ENCODE measurements around the gene SLC12A4.

SLC12A4 gene

DNA sequence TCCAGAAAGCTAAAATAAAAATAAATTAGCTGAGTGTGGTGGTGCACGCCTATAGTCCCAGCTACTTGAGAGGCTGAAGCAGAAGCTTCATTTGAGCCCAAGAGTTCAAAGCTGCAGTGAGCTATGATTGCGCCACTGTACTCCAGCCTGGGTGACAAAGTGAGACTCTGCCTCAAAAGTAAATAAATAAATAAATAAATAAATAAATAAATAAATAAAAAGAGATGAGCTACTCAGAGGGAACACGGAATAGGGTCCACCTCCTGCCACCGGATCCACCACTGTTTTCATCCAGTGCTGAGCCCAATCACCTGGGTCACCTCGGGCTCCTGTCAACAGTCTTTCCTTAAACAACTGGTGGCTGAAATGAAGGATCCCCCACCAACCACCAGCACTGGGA is 18.5 kb upstream of the SLC12A4 start:
- no peak for DNase-seq (ENCODE audit: low read depth)
- TF ChIP-seq, protein P1, sequence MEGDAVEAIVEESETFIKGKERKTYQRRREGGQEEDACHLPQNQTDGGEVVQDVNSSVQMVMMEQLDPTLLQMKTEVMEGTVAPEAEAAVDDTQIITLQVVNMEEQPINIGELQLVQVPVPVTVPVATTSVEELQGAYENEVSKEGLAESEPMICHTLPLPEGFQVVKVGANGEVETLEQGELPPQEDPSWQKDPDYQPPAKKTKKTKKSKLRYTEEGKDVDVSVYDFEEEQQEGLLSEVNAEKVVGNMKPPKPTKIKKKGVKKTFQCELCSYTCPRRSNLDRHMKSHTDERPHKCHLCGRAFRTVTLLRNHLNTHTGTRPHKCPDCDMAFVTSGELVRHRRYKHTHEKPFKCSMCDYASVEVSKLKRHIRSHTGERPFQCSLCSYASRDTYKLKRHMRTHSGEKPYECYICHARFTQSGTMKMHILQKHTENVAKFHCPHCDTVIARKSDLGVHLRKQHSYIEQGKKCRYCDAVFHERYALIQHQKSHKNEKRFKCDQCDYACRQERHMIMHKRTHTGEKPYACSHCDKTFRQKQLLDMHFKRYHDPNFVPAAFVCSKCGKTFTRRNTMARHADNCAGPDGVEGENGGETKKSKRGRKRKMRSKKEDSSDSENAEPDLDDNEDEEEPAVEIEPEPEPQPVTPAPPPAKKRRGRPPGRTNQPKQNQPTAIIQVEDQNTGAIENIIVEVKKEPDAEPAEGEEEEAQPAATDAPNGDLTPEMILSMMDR (conservative IDR thresholded peaks at IDR 0.05; ENCODE audit: control insufficient read depth, insufficient read depth, low read depth, low read length): no peak
- no peak overlapping the region for H3K4me3 ChIP-seq (ENCODE audit: control insufficient read depth, low read depth, low read length)

DNA sequence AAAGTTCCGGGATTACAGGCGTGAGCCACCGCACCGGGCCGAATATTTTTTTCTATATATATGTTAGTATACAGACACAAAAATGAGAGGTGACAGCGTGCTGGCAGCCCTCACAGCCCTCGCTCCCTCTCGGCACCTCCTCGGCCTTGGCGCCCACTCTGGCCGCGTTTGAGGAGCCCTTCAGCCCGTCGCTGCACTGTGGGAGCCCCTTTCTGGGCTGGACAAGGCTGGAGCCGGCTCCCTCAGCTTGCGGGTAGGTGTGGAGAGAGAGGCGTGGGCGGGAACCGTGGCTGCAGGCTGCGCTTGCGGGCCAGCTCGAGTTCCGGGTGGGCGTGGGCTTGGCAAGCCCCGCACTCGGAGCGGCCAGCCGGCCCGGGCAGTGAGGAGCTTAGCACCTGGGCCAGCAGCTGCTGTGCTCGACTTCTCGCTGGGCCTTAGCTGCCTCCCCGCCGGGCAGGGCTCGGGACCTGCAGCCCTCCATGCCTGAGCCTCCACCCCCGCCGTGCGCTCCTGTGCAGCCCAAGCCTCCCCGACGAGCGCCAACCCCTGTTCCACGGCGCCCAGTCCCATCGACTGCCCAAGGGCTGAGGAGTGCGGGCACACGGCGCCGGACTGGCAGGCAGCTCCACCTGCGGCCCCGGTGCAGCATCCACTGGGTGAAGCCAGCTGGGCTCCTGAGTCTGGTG is 13.7 kb upstream of the SLC12A4 start:
- TF ChIP-seq, protein P1 (conservative IDR thresholded peaks at IDR 0.05; ENCODE audit: control insufficient read depth, insufficient read depth, low read depth, low read length): no peak
- DNase-seq (ENCODE audit: low read depth): no peak
- H3K4me3 ChIP-seq (ENCODE audit: control insufficient read depth, low read depth, low read length): no peak overlapping the region

DNA sequence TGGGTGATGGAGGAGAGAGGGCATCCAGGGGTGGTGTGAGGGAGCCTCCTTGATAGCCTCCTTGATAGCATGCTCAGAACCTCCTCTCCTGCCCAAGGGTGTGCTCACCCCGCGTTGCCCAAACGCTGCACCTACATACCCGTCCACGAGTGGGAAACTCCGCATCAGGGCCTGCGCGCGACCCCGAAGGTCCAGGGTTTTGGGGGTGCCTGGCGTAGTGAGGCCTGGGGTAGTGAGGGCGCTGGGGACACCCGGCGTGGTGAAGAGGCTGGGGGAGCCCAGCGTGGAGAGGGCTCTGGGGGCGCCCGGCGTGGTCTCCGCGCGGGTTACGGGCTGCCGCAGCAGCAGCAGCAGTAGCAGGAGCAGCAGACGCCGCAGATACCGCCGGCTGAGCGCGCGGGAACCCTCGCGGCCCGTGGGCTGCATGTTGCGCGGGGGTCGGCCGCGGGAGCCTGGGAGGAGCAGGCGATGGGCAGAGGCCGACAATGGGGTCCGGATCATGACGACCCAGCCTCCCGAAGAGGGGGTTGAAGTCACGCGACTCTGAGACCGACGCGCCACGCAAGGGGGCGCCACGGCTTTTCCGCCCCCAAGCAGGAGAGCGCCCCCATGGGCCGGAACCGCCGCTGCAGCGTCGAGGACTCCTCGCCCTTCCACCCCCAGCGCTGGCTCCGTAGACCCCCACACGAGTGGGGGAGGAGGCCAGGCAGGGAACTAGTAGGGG is 11.7 kb upstream of the SLC12A4 start, which contains the start of gene DPEP3:
TSS of gene DPEP3 (minus strand) at position 545 of the 724 bp plus-strand sequence. CDS start at position 426, 119 bp downstream.
- no peak within 1 kb of the TSS for H3K4me3 ChIP-seq (ENCODE audit: control insufficient read depth, low read depth, low read length)
- no peak for DNase-seq (ENCODE audit: low read depth)
- TF ChIP-seq, protein P1 (conservative IDR thresholded peaks at IDR 0.05; ENCODE audit: control insufficient read depth, insufficient read depth, low read depth, low read length): peak; percentile 13

DNA sequence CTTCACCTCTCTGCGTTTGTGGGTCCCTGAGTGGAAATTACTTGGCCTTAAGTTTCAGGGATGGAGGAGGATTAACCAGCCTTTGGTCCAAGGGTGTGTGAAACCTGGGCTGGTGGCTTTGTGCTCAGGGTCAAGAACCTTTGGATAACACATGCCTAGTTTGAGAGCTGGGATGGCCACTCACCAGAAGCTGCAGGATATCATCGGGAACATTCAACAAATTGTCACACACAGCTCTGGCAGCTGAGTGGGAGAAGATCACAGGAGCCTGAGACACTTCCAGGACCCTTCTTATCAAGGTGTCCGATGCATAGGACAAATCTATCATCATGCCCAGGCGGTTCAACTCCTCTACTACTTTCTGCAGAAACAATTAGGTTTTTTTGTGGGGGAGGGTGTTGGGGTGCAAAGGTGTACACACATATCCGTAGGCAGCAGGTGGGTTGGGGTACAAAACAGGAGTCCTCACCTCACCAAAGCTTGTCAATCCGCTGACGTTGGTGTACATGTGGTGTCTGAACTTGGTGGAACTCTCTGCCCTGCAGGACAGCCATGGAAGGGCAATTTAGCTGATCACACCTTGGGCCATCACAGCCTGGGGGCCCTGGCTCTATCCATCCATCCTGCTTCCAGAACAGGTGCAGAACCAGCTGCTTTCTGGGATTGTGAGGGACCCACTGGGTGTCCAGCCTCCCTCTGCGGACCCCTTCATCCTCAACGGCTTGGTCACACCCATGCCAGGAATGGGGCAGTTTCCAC is 9.2 kb upstream of the SLC12A4 start:
- no peak for DNase-seq (ENCODE audit: low read depth)
- TF ChIP-seq, protein P1 (conservative IDR thresholded peaks at IDR 0.05; ENCODE audit: control insufficient read depth, insufficient read depth, low read depth, low read length): no peak

DNA sequence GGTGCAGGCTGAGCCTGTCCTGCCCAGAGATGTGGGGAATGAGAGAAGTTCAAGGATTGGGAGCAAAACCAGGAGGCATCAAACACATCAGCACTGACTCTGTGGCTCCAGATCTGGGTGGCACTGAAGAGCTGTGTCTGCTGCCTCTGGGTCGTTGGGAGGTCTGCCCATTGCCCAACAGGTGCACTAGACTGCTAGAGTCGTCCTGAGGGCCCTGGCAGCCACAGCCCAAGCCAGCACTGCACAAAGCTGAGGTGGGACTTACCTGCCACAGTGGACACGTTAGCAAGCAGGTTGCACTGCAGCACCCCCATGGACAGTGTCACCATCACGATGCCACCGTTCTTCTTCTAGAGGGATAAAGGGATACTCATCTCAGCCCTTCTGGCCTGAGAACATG is 8.6 kb upstream of the SLC12A4 start:
- TF ChIP-seq, protein P1 (conservative IDR thresholded peaks at IDR 0.05; ENCODE audit: control insufficient read depth, insufficient read depth, low read depth, low read length): no peak
- no peak for DNase-seq (ENCODE audit: low read depth)
- H3K4me3 ChIP-seq (ENCODE audit: control insufficient read depth, low read depth, low read length): no peak overlapping the region

More for the DNA sequence above, 9.2 kb upstream of the SLC12A4 start:
- H3K4me3 ChIP-seq (ENCODE audit: control insufficient read depth, low read depth, low read length): no peak overlapping the region

DNA sequence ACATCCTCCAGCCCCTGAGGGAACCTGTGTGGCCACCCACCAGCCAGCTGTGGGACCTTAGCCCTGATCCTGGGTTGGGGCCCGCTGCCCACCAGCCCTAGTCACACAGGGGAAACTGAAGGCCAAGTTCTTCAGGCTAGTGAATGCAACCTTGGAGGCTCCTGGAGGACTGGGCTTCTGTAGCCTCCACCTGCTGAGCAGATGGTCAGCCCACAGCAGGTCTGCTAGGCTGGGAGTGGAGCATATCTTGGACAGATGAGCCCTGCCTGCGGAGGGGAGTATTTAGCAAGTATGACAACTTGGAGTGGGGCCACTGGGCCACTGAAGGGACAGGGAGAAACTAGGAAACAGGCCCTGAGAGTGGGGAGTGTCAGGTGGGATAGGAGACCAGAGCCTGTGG is 7.8 kb upstream of the SLC12A4 start:
- H3K4me3 ChIP-seq (ENCODE audit: control insufficient read depth, low read depth, low read length): no peak overlapping the region
- TF ChIP-seq, protein P1 (conservative IDR thresholded peaks at IDR 0.05; ENCODE audit: control insufficient read depth, insufficient read depth, low read depth, low read length): no peak
- DNase-seq (ENCODE audit: low read depth): no peak
